HG02588 (cell line): ENCODE measurements around the gene SLC25A28.

Experiments used
- ATAC-seq: cut with Tn5 transposase; IDR thresholded peaks from one replicate; pipeline ENCODE4 v1.9.1; 2021; ENCODE audit warnings: mild to moderate bottlenecking, moderate library complexity; ENCODE audit not compliant: unreplicated experiment

SLC25A28 gene

GRCh38 chr10:99619851-99620710 is at the start of gene SLC25A28:
TSS of gene SLC25A28 (minus strand) at chr10:99620439. CDS start at chr10:99620335, 104 bp downstream.
- ATAC-seq: no peak

- ATAC-seq: no peak
These were observed 47.0 kb upstream of the SLC25A28 start for GRCh38 chr10:99667108-99667751.

GRCh38 chr10:99665304-99665703 is 45.1 kb upstream of the SLC25A28 start:
- no peak for ATAC-seq

- ATAC-seq: no peak
These were observed 41.1 kb upstream of the SLC25A28 start for GRCh38 chr10:99661377-99661763.

- no peak for ATAC-seq
These were observed 40.6 kb upstream of the SLC25A28 start for GRCh38 chr10:99660662-99661376.

GRCh38 chr10:99659868-99660366 is 39.7 kb upstream of the SLC25A28 start:
- ATAC-seq: no peak

GRCh38 chr10:99659031-99659867 is 39.0 kb upstream of the SLC25A28 start, which contains the start of gene ENTPD7:
TSS of gene ENTPD7 (plus strand) at chr10:99659509. CDS start at chr10:99659957, 448 bp downstream.
- peak; percentile 99 for ATAC-seq

GRCh38 chr10:99658622-99659030 is 38.4 kb upstream of the SLC25A28 start:
- ATAC-seq: no peak

- no peak for ATAC-seq
These were observed 36.2 kb upstream of the SLC25A28 start for GRCh38 chr10:99656199-99657064.

- no peak for ATAC-seq
These were observed 34.3 kb upstream of the SLC25A28 start for GRCh38 chr10:99654390-99655175.

- no peak for ATAC-seq
These were observed 32.7 kb upstream of the SLC25A28 start for GRCh38 chr10:99652800-99653390.

GRCh38 chr10:99648717-99649116 is 28.5 kb upstream of the SLC25A28 start:
- ATAC-seq: no peak

- ATAC-seq: no peak
These were observed 27.4 kb upstream of the SLC25A28 start for GRCh38 chr10:99647601-99648151.

- no peak for ATAC-seq
These were observed 13.6 kb upstream of the SLC25A28 start for GRCh38 chr10:99633832-99634231.

GRCh38 chr10:99631496-99631895 is 11.3 kb upstream of the SLC25A28 start:
- no peak for ATAC-seq

- ATAC-seq: no peak
These were observed 10.8 kb upstream of the SLC25A28 start for GRCh38 chr10:99630991-99631390.

- ATAC-seq: no peak
These were observed 10.2 kb upstream of the SLC25A28 start for GRCh38 chr10:99630433-99630832.

GRCh38 chr10:99629625-99629978 is 9.4 kb upstream of the SLC25A28 start:
- ATAC-seq: no peak
